HG02623 (cell line): ENCODE measurements around the gene UQCRC2.
"Not testable (repeated sequence)": the region's sequence is repeated elsewhere in the genome, so short reads cannot be mapped to it uniquely, and the experiment has no call there.

Experiments used
- ATAC-seq: cut with Tn5 transposase; IDR thresholded peaks from one replicate; pipeline ENCODE4 v1.9.1; 2021; ENCODE audit warnings: moderate library complexity; ENCODE audit not compliant: unreplicated experiment

The UQCRC2 gene

GRCh38 chr16:21952793-21953540, at the start of gene UQCRC2:
Gene UQCRC2 (plus strand): TSS chr16:21953361. CDS start chr16:21953424, 63 bp downstream.
- peak; percentile 84 for ATAC-seq

DNA sequence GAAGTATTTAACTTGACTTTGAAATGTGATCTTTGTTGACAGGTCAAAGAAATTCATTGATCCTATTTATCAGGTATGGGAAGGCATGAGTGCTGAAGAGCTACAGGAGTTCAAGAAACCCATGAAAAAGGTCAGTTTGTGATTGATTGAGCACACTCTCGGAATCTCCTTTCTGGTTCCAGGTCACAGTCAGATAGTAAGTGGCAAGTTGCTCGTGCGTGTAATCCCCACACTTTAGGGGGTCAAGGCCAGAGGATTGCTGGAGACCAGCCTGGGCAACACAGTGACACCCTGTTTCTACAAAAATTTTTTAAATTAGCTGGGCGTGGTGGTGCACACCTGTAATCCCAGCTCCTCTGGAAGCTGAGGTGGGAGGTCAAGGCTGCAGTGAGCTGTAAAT, 20.5 kb upstream of the UQCRC2 start:
- not testable (repeated sequence) for ATAC-seq

GRCh38 chr16:21933316-21933715, 19.8 kb upstream of the UQCRC2 start:
- not testable (repeated sequence) for ATAC-seq

DNA sequence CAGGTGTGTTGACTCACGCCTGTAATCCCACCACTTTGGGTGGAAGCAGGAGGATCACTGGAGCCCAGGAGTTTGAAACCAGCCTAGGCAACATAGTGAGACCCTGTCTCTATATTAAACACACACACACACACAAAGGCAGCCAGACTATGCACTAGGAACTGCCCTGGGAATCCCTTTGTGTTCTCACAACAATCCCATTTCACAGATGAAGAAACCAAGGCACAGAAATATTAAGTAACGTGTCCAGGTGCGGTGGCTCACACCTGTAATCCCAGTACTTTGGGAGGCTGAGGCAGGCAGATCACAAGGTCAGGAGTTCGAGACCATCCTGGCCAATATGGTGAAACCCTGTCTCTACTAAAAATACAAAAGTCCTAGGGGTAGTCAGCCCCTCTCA, 19.4 kb upstream of the UQCRC2 start:
- not testable (repeated sequence) for ATAC-seq

DNA sequence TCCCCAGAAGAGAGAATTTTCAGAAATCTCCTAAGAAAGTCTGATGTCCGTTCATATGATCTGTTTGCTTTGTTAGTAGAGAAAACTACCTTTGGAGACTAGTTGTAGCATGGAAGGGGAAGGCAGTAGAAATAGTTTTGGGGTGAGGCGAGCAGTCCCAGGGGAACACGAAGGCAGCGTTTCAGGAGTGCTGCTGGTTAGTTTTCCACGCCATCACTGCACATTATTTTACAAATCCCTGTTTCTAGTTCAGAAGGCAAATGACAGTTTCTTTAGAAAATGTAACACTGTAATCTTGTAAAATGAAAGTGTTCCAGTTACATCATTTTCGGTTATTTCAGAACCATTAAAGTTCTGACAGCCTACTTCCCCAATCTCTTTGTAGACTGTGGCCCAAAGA, 16.9 kb upstream of the UQCRC2 start:
- not testable (repeated sequence) for ATAC-seq

DNA sequence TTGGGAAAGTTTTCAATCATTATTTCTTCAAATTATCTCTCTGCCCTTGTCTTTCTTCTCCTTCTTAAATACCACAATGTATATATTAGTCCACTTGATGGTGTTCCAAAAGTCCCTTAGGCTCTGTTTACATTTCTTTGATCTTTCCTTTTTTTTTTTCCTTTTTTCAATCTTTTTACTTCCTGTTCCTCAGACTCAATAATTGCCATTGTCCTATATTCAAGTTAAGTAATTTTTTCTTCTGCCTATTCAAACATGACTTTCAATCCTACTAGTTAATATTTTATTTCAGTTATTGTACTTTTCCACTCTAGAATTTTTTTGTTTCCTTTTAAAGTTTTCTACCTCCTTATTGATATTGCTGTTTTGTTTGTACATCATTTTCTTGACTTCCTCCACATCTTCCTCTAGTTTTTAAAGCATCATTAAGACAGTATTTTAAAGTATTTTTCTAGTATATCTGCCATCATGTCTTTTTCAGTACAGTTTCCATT, 15.8 kb upstream of the UQCRC2 start:
- ATAC-seq: no peak

DNA sequence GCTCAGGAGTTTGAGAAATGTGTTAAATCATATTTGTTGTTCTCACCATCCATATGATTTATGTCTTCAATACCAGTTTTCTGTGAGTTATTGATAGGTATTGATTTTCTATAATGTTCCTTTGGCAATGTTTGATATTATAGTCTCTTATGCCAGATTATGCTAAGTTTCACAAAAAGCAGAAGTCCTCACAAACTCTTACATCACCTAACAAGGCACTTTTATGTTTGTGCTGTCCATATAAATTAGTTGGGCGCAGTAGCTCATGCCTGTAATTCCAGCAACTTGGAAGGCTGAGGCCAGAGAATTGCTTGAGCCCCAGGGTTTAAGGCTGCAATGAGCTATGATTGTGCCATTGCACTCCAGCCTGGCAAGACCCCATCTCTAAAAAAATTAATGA, 12.6 kb upstream of the UQCRC2 start:
- no peak for ATAC-seq

DNA sequence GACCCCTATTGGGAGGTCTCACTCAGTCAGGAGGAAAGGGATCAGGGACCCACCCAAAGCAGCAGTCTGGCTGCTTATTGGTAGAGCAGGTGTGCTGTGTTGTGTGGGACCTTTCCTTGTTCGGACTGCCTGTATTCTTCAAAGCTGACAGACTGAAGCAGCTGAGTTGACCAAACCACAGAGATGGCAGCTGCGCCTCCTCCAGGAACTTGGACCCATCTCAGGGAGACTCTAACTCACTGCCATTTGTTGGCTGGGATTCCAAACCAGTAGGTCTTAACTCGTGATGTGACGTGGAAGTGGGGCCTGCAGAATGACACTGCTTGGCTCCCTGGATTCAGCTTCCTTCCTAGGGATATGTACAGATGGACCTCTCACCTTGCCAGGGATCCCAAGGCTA, 9.6 kb upstream of the UQCRC2 start:
- ATAC-seq: no peak

GRCh38 chr16:21946889-21947635, 6.1 kb upstream of the UQCRC2 start:
- no peak for ATAC-seq

DNA sequence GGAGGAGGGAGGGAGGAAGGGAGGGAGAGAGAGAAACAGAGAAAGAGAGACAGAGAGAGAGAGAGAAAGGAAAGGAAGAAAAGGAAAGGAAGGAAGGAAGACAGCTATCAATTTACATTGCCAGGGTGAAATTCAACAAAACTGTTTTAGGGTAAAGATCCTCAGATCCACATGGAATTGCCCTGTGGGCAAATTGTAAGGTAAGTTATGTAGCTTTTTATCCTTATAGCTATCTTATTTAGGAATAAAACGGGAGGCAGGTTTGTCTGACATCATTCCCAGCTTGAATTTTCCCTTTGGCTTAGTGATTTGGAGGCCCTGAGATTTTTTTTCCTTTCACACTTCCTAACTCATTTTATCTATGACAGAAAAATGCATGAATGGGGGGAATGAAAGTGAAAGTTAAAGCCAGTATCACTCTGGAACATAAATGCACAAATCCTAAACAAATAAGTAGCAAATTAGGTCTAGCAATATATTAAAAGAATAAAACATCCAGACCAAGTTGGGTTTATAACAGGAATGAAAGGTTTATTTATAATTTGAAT, 3.4 kb upstream of the UQCRC2 start:
- no peak for ATAC-seq

GRCh38 chr16:21950782-21951521, 2.2 kb upstream of the UQCRC2 start:
- no peak for ATAC-seq

DNA sequence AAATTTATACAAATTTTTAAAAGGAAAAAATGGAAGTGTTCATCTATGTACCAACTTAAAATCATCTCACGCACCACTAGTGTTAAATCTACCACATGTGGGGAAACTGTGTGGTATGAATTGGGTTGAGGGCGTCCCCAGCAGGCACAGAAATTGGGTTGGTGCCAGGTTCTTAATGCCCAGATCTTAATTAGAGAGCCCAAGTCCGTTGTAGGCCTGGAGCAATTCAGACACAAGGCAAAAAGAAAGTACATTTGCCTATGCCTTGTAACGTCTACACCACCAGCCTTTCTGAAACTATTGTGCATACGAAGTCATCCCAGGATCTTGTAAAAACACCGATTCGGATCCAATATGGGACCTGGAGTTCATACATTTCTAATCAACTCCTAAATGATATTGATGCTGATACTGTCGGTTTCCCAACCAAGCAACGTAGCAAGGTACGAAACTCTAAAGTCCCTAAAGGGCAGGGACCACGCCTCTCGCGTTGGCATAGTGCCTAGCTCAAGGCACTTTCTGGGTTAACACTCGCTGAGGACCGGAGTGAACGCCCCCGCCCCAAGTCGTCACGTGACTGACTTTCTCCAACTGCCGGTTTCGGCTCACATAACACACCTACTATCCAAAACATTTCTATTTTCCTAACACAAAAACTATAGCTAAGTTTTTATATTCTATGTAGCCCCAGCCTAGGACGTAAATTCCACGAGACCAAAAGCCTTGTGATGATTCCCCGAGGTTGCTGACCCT, 945 bp upstream of the UQCRC2 start:
- peak; percentile 19 for ATAC-seq

DNA sequence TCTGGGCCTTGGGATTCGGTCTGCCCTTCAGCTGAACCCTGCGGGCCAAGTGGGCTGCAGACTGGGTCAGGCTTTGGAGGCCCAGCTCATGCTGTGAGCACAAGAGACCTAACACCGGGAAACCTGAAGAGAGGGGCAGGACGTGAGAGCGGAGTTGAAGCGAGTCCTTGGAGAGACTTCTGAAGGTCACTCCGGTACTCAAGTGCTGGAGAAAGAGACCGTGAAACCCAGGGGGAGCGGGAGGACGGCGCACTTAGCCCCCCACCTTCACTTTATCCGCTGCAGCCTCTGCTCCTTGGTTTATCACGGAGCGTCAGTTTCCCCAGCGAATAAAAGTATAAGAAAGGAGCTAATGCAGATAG, 361 bp downstream of the UQCRC2 start:
- peak; percentile 25 for ATAC-seq

DNA sequence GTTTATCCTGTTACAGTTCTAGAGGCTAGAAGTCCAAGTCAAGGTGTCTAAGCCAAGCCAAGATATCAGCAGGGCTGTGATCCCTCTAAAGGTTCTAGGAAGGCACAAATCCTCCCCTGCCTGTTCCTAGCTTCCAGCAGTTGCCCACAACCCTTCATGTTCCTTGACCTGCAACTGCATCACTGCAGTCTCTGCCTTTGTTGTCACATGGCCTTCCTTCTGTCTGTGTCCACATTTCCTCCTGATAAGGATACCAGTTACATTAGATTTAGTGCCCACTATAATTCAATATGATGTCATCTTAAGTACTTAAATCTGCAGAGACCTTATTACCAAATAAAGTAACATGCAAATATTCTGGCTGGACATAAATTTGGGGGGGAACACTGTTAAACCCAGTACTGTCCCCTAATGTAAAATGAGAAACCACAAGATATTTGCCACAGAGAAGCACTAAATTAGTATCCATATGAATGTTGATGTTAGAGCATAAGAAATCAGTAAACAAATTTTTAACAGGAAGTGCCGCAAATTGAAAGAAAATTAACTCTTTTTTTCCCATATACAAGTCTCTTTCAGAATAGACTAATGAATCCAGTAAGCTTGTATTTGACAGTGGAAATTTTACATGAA, 4.7 kb downstream of the UQCRC2 start:
- ATAC-seq: no peak

DNA sequence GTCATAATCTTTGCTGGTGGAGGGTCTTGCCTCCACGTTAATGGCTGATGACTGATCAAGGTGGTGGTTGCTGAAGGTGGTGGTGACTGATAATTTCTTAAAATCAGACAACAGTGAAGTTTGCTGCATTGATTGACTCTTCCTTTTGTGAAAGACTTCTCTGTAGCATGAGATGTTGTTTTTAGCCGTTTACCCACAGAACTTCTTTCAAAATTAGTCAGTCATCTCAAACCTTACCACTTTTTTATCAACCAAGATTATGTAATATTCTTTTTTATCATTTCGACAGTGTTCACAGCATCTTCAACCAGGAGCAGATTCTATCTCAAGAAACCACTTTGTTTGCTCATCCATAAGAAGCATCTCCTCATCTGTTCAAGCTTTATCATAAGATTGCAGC, 5.9 kb downstream of the UQCRC2 start:
- no peak for ATAC-seq

DNA sequence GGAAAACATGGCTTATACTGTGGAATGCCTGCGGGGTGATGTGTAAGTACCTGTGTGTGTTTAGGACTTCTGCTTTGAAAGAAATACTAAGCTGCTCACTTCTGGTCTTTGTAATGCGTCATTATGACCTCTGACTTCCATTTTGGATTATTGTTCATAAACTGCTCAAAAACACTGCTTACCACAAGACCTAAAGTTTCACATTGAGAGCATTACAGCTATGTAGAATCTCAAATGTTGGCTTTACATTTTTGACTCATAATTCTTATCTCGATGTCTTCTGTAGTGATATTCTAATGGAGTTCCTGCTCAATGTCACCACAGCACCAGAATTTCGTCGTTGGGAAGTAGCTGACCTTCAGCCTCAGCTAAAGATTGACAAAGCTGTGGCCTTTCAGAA, 9.3 kb downstream of the UQCRC2 start:
- no peak for ATAC-seq

DNA sequence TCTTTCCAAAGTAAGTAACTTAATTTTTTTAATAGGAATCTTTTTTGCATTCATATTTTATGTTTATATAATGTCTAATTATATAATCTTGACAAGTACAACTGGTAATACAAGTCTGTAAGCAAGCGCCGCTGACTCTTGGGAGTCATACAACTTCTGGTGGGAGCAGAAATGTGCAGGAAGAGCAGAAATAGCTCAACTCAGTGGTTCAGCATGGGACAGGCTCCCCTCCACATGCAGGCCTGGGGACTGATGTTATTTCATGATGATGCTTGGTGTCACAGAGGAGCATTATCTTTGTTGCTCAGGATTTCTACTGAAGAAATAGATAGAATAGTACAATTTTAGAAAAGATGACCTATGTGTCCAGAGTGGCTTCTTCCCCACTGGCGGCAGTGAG, 10.7 kb downstream of the UQCRC2 start:
- ATAC-seq: no peak

GRCh38 chr16:21964353-21964752, 11.2 kb downstream of the UQCRC2 start:
- no peak for ATAC-seq

GRCh38 chr16:21971856-21972255, 18.7 kb downstream of the UQCRC2 start:
- ATAC-seq: no peak

GRCh38 chr16:21973945-21974344, 20.8 kb downstream of the UQCRC2 start:
- ATAC-seq: no peak
